HL-60 (cell line): ENCODE data around the gene CFAP206.

ENCODE experiments used
- CTCF ChIP-seq: IDR thresholded peaks from one replicate; pipeline ENCODE4 v1.5.1; 2011; ENCODE audit warnings: low read length, control low read depth, inconsistent platforms; ENCODE audit not compliant: insufficient read depth
- POLR2AphosphoS5 ChIP-seq: IDR thresholded peaks from 2 replicates; pipeline ENCODE4 v1.6.1; 2012; ENCODE audit warnings: low read depth
- REST ChIP-seq: IDR thresholded peaks from 2 replicates; pipeline ENCODE4 v1.6.1; 2012; ENCODE audit warnings: low read depth; ENCODE audit not compliant: insufficient replicate concordance
- SPI1 ChIP-seq: IDR thresholded peaks from 2 replicates; pipeline ENCODE4 v1.6.1; 2012; ENCODE audit warnings: low read depth, mild to moderate bottlenecking, borderline replicate concordance

GRCh38 chr6:87426789-87427188 lies 19.0 kb downstream of the CFAP206 start:
- TF ChIP-seq CTCF (no peak), POLR2AphosphoS5 (no peak), REST (no peak), SPI1 (no peak)
